NCI-H187 treated with DMSO at 0.1 percent for 48 hours (cell line): Measurements from ENCODE around the gene GRIA4.

Source experiments
- DNase-seq: peaks from one replicate; lab custom pipeline; 2025; lab: John Stamatoyannopoulos, UW

Gene GRIA4

GRCh38 chr11:105918600-105918999 lies 308.7 kb downstream of the GRIA4 start:
- no peak for DNase-seq

- DNase-seq, result no peak
Measured at GRCh38 chr11:105923252-105923651, 313.4 kb downstream of the GRIA4 start.

GRCh38 chr11:105923807-105924206 lies 313.9 kb downstream of the GRIA4 start:
- no peak for DNase-seq

GRCh38 chr11:105929084-105929955 lies 319.4 kb downstream of the GRIA4 start:
- no peak for DNase-seq

GRCh38 chr11:105933695-105934094 lies 323.8 kb downstream of the GRIA4 start:
- no peak for DNase-seq

- DNase-seq, result no peak
Measured at GRCh38 chr11:105935791-105936190, 325.9 kb downstream of the GRIA4 start.

GRCh38 chr11:105937331-105937730 lies 327.5 kb downstream of the GRIA4 start:
- no peak for DNase-seq

GRCh38 chr11:105937738-105938137 lies 327.9 kb downstream of the GRIA4 start:
- no peak for DNase-seq

- DNase-seq, result no peak
Measured at GRCh38 chr11:105942921-105943320, 333.0 kb downstream of the GRIA4 start.

GRCh38 chr11:105948918-105949590 lies 339.2 kb downstream of the GRIA4 start:
- DNase-seq, result no peak

GRCh38 chr11:105953886-105954285 lies 344.0 kb downstream of the GRIA4 start:
- DNase-seq, result no peak

GRCh38 chr11:105960252-105961245 lies 350.7 kb downstream of the GRIA4 start:
- peak; percentile 10 for DNase-seq

GRCh38 chr11:105968021-105968697 lies 358.3 kb downstream of the GRIA4 start:
- DNase-seq, result no peak

- no peak for DNase-seq
Measured at GRCh38 chr11:105969756-105970155, 359.9 kb downstream of the GRIA4 start.

- DNase-seq, result no peak
Measured at GRCh38 chr11:105975128-105975527, 365.3 kb downstream of the GRIA4 start.

- no peak for DNase-seq
Measured at GRCh38 chr11:105979997-105980703, 370.3 kb downstream of the GRIA4 start.

GRCh38 chr11:105986554-105986953 lies 376.7 kb downstream of the GRIA4 start:
- DNase-seq, result no peak

GRCh38 chr11:105988197-105988596 lies 378.3 kb downstream of the GRIA4 start:
- DNase-seq, result no peak

- no peak for DNase-seq
Measured at GRCh38 chr11:105989124-105989523, 379.3 kb downstream of the GRIA4 start.

- no peak for DNase-seq
Measured at GRCh38 chr11:105991888-105992287, 382.0 kb downstream of the GRIA4 start.
